Activated CD8-positive, alpha-beta memory T cell treated with anti-CD3 and anti-CD28 coated beads for 1 hour (primary cell): ENCODE measurements around the gene SNRK.
A peak's percentile ranks its signal among the peaks of the same experiment; 100 is the strongest.

Experiments
- DNase-seq, 2 donors: peaks; one replicate each; pipeline ENCODE4 v3.0.0-alpha.2; 2020; ENCODE audit warnings: low read depth in 1 of 2; ENCODE audit errors: extremely low read depth in 1 of 2

The SNRK gene

GRCh38 chr3:43369404-43370292 lies 83.3 kb downstream of the SNRK start:
- no peak for DNase-seq

GRCh38 chr3:43370293-43370980 lies 84.1 kb downstream of the SNRK start:
- DNase-seq: no peak

GRCh38 chr3:43371494-43371893 lies 85.2 kb downstream of the SNRK start:
- DNase-seq: no peak

GRCh38 chr3:43372007-43372740 lies 85.8 kb downstream of the SNRK start:
- no peak for DNase-seq

DNA sequence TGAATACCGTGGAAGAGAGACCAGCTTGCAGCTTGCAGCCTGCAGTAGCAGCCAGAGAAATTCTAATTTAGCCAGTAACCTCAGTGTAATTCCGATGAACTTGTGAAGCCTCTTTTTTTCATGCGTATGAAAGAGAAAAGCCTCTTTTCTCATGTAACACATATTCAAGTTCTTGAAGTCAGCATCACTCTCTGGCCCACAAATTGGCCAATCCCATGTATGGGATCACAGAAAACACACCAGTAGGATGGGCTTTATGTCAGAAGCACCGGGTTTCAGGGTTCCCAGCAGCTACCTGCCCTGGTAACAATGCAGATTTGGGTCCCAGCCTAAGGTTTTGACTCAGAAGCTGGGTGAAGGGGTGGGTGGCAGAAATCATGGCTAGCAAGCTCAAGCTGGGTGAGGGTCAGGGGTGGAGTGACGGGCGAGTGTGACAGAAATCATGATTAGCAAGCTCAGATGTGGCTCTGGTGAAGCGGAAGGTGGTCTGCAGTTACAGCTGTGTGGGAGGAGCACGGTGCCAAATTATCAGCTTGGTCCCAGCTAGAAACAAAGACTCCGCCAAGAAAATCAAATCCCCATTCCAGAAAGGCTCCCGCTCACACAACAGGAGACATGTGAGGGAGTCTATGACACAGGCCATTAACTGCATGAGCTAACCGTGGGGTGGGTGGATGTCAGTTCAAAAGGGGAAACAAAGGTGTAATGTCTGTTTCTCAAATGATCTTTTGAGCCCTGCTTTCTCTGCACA lies 86.6 kb downstream of the SNRK start:
- no peak for DNase-seq

DNA sequence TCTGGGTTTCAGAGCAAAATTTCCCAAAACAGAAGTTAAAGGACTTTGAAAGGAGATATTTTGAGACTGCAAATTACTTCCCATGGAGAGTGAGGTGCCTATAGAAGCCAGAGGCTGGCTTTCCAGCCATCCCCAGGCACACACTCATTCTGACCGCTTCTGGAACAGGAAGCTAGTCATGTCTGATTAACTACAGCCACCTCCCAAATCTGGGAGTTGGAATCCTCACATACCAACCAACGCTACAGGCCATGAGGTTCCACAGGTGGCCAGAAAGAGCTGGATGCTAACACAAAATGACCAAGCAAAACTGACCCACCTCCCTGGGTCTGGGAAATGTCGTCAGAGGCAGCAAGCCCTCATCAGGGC lies 87.2 kb downstream of the SNRK start:
- no peak for DNase-seq

- DNase-seq: peak; percentile 49 to 52
Measured at GRCh38 chr3:43378066-43378935, 92.0 kb downstream of the SNRK start.

- DNase-seq: no peak
Measured at GRCh38 chr3:43379343-43379742, 93.0 kb downstream of the SNRK start.

DNA sequence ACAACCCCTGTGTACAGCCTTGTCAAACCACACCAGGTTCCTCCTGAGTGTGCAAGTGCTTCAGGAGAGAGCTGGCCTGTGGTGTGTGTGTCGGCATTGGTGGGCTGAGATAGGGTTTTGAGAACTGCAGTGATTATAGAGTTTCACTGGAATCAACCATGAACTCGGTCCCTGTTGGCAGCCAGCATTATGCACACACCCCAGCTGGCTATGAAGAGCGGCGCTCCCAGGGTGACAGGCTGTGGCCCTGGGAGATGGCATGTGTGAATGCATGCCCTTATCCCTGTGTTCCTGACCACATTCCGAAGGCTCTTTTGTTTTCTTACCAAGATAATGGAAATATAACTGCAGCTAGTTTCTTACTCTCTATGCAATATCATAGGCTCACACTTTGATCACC lies 101.8 kb downstream of the SNRK start:
- DNase-seq: no peak

GRCh38 chr3:43388915-43389314 lies 102.6 kb downstream of the SNRK start:
- no peak for DNase-seq

- peak; percentile 40 to 47 for DNase-seq
Measured at GRCh38 chr3:43389388-43390254, 103.3 kb downstream of the SNRK start.

- DNase-seq: no peak
Measured at GRCh38 chr3:43390255-43390588, 103.9 kb downstream of the SNRK start.

DNA sequence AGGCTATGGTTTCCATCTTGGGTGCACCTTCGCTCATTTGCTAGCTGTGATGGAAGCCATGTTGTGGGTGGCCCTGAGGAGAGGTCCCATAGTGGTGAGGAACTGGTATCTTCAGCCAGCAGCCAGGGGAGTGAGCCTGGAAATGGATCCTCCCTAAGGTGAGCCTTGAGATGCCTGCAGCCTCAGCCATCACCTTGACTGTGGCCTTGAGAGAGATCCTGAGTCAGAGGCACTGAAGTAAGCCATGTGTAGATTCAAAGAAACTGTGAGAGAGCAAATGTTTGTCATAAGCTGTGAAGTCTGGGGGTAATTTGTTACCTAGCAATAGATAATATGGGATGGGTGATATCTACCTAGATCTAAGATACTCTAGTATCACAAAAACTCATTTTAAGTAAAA lies 105.3 kb downstream of the SNRK start:
- no peak for DNase-seq

GRCh38 chr3:43394041-43394554 lies 107.8 kb downstream of the SNRK start:
- DNase-seq: no peak

GRCh38 chr3:43399034-43399433 lies 112.7 kb downstream of the SNRK start:
- DNase-seq: no peak

DNA sequence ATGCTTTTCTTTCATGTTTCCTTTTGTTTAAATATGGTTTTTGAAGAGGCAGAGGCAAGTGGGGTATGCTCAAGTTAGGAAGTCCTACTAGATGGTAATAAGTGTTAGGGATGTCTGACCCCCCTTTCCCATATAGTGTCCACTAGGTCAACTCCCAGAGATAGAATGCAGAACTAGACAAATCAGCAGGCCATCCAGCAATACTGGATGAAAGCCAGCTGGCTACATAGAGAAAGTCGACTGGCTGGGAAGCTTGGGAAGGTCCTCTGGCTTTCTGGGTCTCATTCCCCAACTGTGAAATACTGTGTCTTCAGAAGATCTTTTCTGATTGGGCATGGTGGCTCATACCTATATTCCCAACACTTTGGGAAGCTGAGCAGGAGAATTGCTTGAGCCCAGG lies 113.8 kb downstream of the SNRK start:
- no peak for DNase-seq
